Brain pericyte (primary cell): ENCODE results near the gene OPN3.
"Not testable (repeated sequence)": the region's sequence is repeated elsewhere in the genome, so short reads cannot be mapped to it uniquely, and the experiment has no call there.

Experiments
- DNase-seq: peaks from one replicate; pipeline ENCODE4 v3.0.0-alpha.2; 2012; ENCODE audit warnings: low read depth, low spot score

OPN3 gene

GRCh38 chr1:241640149-241640866, at the start of gene OPN3, which contains the start of gene CHML:
OPN3 (minus strand) TSS chr1:241640369; CDS start chr1:241640254, 115 bp downstream.
CHML (minus strand) TSS chr1:241640369; CDS start chr1:241635766, 4,603 bp downstream.
- DNase-seq, result peak; percentile 16

- DNase-seq, result no peak
Observed at GRCh38 chr1:241688940-241689368, 48.8 kb upstream of the OPN3 start.

GRCh38 chr1:241684108-241684507, 43.9 kb upstream of the OPN3 start:
- no peak for DNase-seq

- DNase-seq, result no peak
Observed at GRCh38 chr1:241682921-241683320, 42.8 kb upstream of the OPN3 start.

GRCh38 chr1:241681861-241682448, 41.8 kb upstream of the OPN3 start:
- not testable (repeated sequence) for DNase-seq

GRCh38 chr1:241679961-241680360, 39.8 kb upstream of the OPN3 start:
- no peak for DNase-seq

GRCh38 chr1:241679404-241679803, 39.2 kb upstream of the OPN3 start:
- DNase-seq, result no peak

- no peak for DNase-seq
Observed at GRCh38 chr1:241678536-241678935, 38.4 kb upstream of the OPN3 start.

GRCh38 chr1:241677201-241677600, 37.0 kb upstream of the OPN3 start:
- DNase-seq, result no peak

- DNase-seq, result no peak
Observed at GRCh38 chr1:241675983-241676382, 35.8 kb upstream of the OPN3 start.

GRCh38 chr1:241674805-241675384, 34.7 kb upstream of the OPN3 start:
- no peak for DNase-seq

GRCh38 chr1:241672301-241672700, 32.1 kb upstream of the OPN3 start:
- DNase-seq, result no peak

- no peak for DNase-seq
Observed at GRCh38 chr1:241666419-241666818, 26.2 kb upstream of the OPN3 start.

GRCh38 chr1:241660424-241660972, 20.3 kb upstream of the OPN3 start:
- no peak for DNase-seq

GRCh38 chr1:241659016-241659415, 18.8 kb upstream of the OPN3 start:
- not testable (repeated sequence) for DNase-seq

- DNase-seq, result no peak
Observed at GRCh38 chr1:241658081-241658793, 18.1 kb upstream of the OPN3 start.

- no peak for DNase-seq
Observed at GRCh38 chr1:241654641-241655040, 14.5 kb upstream of the OPN3 start.

- no peak for DNase-seq
Observed at GRCh38 chr1:241654019-241654418, 13.8 kb upstream of the OPN3 start.

GRCh38 chr1:241652012-241652411, 11.8 kb upstream of the OPN3 start, which contains the start of gene WDR64:
WDR64 (plus strand) TSS chr1:241652281; CDS start chr1:241652485, 204 bp downstream.
- DNase-seq, result no peak

GRCh38 chr1:241648159-241648558, 8.0 kb upstream of the OPN3 start:
- DNase-seq, result no peak

GRCh38 chr1:241647658-241648057, 7.5 kb upstream of the OPN3 start:
- no peak for DNase-seq

GRCh38 chr1:241646201-241646600, 6.0 kb upstream of the OPN3 start:
- no peak for DNase-seq
